IMR-90 (cell line): ENCODE data around the gene QSOX2. TPM values are rescaled to one million over a fixed set of nuclear protein-coding genes. Genes with fewer than 3 reads are reported as not detected.

Experiments
- ATAC-seq: fragments of 200-7000 bp; cut with Tn5 transposase; 2 replicates; pipeline ENCODE4 v1.9.1; 2020; ENCODE audit warnings: low read depth, mild to moderate bottlenecking, moderate library complexity
- BruUV-seq: library from RNA; stranded (reverse); fragments of 400-500 nt; replicated peaks from 2 replicates; lab custom pipeline; 2021; lab: Mats Ljungman, UMichigan
- CTCF ChIA-PET: fragments of 300-600 bp; formaldehyde crosslinking; extraction: SDS; loops from one replicate; lab custom pipeline; 2021; ENCODE audit warnings: antibody characterized with exemption; lab: Yijun Ruan, JAX
- POLR2A ChIA-PET: fragments of 300-600 bp; sonication (Branson Sonifier 250); formaldehyde crosslinking; loops from one replicate; lab custom pipeline; 2022; ENCODE audit warnings: antibody characterized with exemption; ENCODE audit not compliant: unreplicated experiment; lab: Charles Lee
- DNase-seq: peaks from one replicate; pipeline ENCODE4 v3.0.0; 2013
- H2AFZ ChIP-seq: replicated peaks from 2 replicates; pipeline ENCODE3; 2013; ENCODE audit warnings: low read length, mild to moderate bottlenecking; ENCODE audit not compliant: poor library complexity
- H2AK5ac ChIP-seq: 2 replicates; pipeline ENCODE4 v1.6.1; 2013; ENCODE audit warnings: low read depth, low read length, inconsistent platforms
- H2AK9ac ChIP-seq: replicated peaks from 2 replicates; pipeline ENCODE3; 2013; ENCODE audit warnings: mild to moderate bottlenecking, low read depth, low read length, moderate library complexity; ENCODE audit not compliant: poor library complexity
- H2BK120ac ChIP-seq: 2 replicates; pipeline ENCODE4 v1.6.1; 2013; ENCODE audit warnings: low read depth, low read length, inconsistent platforms
- H2BK15ac ChIP-seq: 3 replicates; pipeline ENCODE4 v1.6.1; 2013; ENCODE audit warnings: low read depth, low read length, inconsistent platforms
- H2BK20ac ChIP-seq: 2 replicates; pipeline ENCODE4 v1.6.1; 2013; ENCODE audit warnings: low read depth, mild to moderate bottlenecking, inconsistent platforms, low read length, moderate library complexity
- H2BK5ac ChIP-seq: 2 replicates; pipeline ENCODE4 v1.6.1; 2013; ENCODE audit warnings: mild to moderate bottlenecking, low read depth, low read length, inconsistent platforms; ENCODE audit not compliant: poor library complexity, severe bottlenecking
- H3K14ac ChIP-seq: replicated peaks from 2 replicates; pipeline ENCODE4 v1.6.1; 2013; ENCODE audit warnings: low read depth, low read length, inconsistent platforms
- H3K18ac ChIP-seq: 2 replicates; pipeline ENCODE4 v1.6.1; 2013; ENCODE audit warnings: low read depth, low read length, control low read depth
- H3K23ac ChIP-seq: 2 replicates; pipeline ENCODE4 v1.6.1; 2013; ENCODE audit warnings: low read depth, low read length, inconsistent platforms
- H3K27ac ChIP-seq: 2 replicates; pipeline ENCODE4 v1.5.1; 2013; ENCODE audit warnings: mild to moderate bottlenecking, control low read depth, low read length; ENCODE audit not compliant: insufficient read depth
- H3K27me3 ChIP-seq: 2 replicates; pipeline ENCODE4 v1.6.1; 2013; ENCODE audit warnings: low read length; ENCODE audit not compliant: control insufficient read depth, insufficient read depth
- H3K36me3 ChIP-seq: 2 replicates; pipeline ENCODE4 v1.6.1; 2013; ENCODE audit warnings: low read length, mixed read lengths; ENCODE audit not compliant: control insufficient read depth, insufficient read depth
- H3K4ac ChIP-seq: 2 replicates; pipeline ENCODE4 v1.6.1; 2013; ENCODE audit warnings: low read depth, low read length, inconsistent platforms
- H3K4me1 ChIP-seq: 2 replicates; pipeline ENCODE4 v1.6.1; 2013; ENCODE audit warnings: low read length, mixed read lengths; ENCODE audit not compliant: control insufficient read depth, insufficient read depth
- H3K4me2 ChIP-seq: 2 replicates; pipeline ENCODE4 v1.6.1; 2013; ENCODE audit warnings: low read depth, mild to moderate bottlenecking, control low read depth, low read length, moderate library complexity
- H3K4me3 ChIP-seq: 2 replicates; pipeline ENCODE4 v1.5.1; 2013; ENCODE audit warnings: low read depth, mild to moderate bottlenecking, control low read depth, low read length, moderate library complexity; ENCODE audit not compliant: insufficient read depth
- H3K56ac ChIP-seq: 2 replicates; pipeline ENCODE4 v1.6.1; 2013; ENCODE audit warnings: low read length, inconsistent platforms; ENCODE audit not compliant: insufficient read depth; ENCODE audit errors: extremely low read depth
- H3K79me1 ChIP-seq, 2 experiments: 2 replicates each; pipeline ENCODE4 v1.6.1; 2013; ENCODE audit warnings: low read length in 2 of 2, inconsistent platforms in 1 of 2, low read depth in 1 of 2
- H3K9ac ChIP-seq: 2 replicates; pipeline ENCODE4 v1.6.1; 2013; ENCODE audit warnings: low read depth, low read length, control low read depth
- H3K9me1 ChIP-seq: 2 replicates; pipeline ENCODE4 v1.6.1; 2013; ENCODE audit warnings: low read length, inconsistent platforms; ENCODE audit not compliant: insufficient read depth
- H3K9me3 ChIP-seq: 2 replicates; pipeline ENCODE4 v1.6.1; 2013; ENCODE audit warnings: low read length; ENCODE audit not compliant: control insufficient read depth, insufficient read depth
- H4K20me1 ChIP-seq: 2 replicates; pipeline ENCODE4 v1.6.1; 2013; ENCODE audit warnings: low read length, inconsistent platforms; ENCODE audit not compliant: insufficient read depth
- H4K5ac ChIP-seq: 2 replicates; pipeline ENCODE4 v1.6.1; 2013; ENCODE audit warnings: mild to moderate bottlenecking, low read depth, low read length, control low read depth
- H4K8ac ChIP-seq, 2 experiments: 2 replicates each; pipeline ENCODE4 v1.6.1; 2013; ENCODE audit warnings: low read depth in 2 of 2, low read length in 2 of 2, control low read depth in 1 of 2, inconsistent platforms in 1 of 2
- H4K91ac ChIP-seq: 2 replicates; pipeline ENCODE4 v1.6.1; 2013; ENCODE audit warnings: low read depth, low read length, inconsistent platforms; ENCODE audit not compliant: insufficient read depth
- CEBPB ChIP-seq: IDR thresholded peaks from 2 replicates; pipeline ENCODE4 v1.6.1; 2012; ENCODE audit warnings: low read depth, low read length, improper control_type of control experiment
- ELK1 ChIP-seq: fragments of 150-350 bp; IDR thresholded peaks from 2 replicates; pipeline ENCODE4 v1.6.1; 2016; ENCODE audit warnings: low read depth, mild to moderate bottlenecking, low read length, moderate library complexity, borderline replicate concordance
- FOS ChIP-seq: fragments of 150-350 bp; IDR thresholded peaks from 2 replicates; pipeline ENCODE4 v1.6.1; 2016; ENCODE audit warnings: low read depth, low read length
- MAZ ChIP-seq: IDR thresholded peaks from 2 replicates; pipeline ENCODE4 v1.6.1; 2012; ENCODE audit warnings: low read depth, mild to moderate bottlenecking, low read length, improper control_type of control experiment, moderate library complexity, borderline replicate concordance
- MXI1 ChIP-seq: IDR thresholded peaks from 2 replicates; pipeline ENCODE4 v1.6.1; 2012; ENCODE audit warnings: low read depth, mild to moderate bottlenecking, low read length, moderate library complexity, borderline replicate concordance
- SMC3 ChIP-seq: fragments of 150-350 bp; IDR thresholded peaks from 2 replicates; pipeline ENCODE4 v1.6.1; 2016; ENCODE audit warnings: low read depth, mild to moderate bottlenecking, antibody characterized with exemption, low read length, moderate library complexity
- WGBS, 2 experiments: methylation state at CpG; one replicate each; pipeline versions ENCODE4 v1.1.5 to v1.1.7; 2013; ENCODE audit warnings: missing lambda C conversion rate in 2 of 2; ENCODE audit not compliant: insufficient read length in 1 of 2; ENCODE audit errors: extremely low coverage in 2 of 2; 5-methylcytosine and 5-hydroxymethylcytosine counted together
- dilution Hi-C: fragments of 300-500 bp; cut with HindIII; formaldehyde crosslinking; loops from one replicate; pipeline ENCODE4 v1.14.3; 2018; ENCODE audit warnings: low sequenced_read_pairs; ENCODE audit not compliant: unreplicated experiment
- in situ Hi-C: fragments of 300-500 bp; cut with MboI; formaldehyde crosslinking; loops from 3 replicates; pipeline ENCODE4 v1.14.3; 2019; ENCODE audit warnings: low sequenced_read_pairs, inconsistent platforms, mixed read lengths
- intact Hi-C: fragments of 100-400 bp; cut with micrococcal nuclease; formaldehyde crosslinking; loops from 2 replicates; pipeline ENCODE4 v1.10.0; 2022
- polyA plus RNA-seq, 3 experiments: library from polyadenylated mRNA; depleted of rRNA; stranded (reverse); fragments of >200 nt; gene quantifications; 2 replicates each; pipeline ENCODE4 v1.2.3, GENCODE V29; 2012; ENCODE audit warnings: low replicate concordance in 1 of 3
- total RNA-seq: library from RNA; depleted of rRNA; stranded (reverse); fragments of >200 nt; gene quantifications from 2 replicates; pipeline ENCODE4 v1.2.3, GENCODE V29; 2012

The QSOX2 gene
- total and polyA plus RNA-seq, 2 of the 4 experiments (the other 2 are of a cell fraction): 5.9 to 12.9 TPM

- no peak overlapping the region for H4K91ac ChIP-seq
- peaks cover 11% of the 10 kb centered on the region for H3K9me1 ChIP-seq
- H3K4me1 ChIP-seq: no peaks in the 10 kb centered on the region
- intact Hi-C loops: no loop called here
- no peak overlapping the region for H2AK9ac ChIP-seq
- peaks cover 11 to 47% of the 10 kb centered on the region in 2 experiments; a peak in 3 of 4 replicates for H3K79me1 ChIP-seq
- H4K5ac ChIP-seq: no peak overlapping the region
- H3K9me3 ChIP-seq: no peaks in the 10 kb centered on the region
- in situ Hi-C loops: no loop called here
- no peaks in the 10 kb centered on the region for H3K27me3 ChIP-seq
- H3K18ac ChIP-seq: no peak overlapping the region
- POLR2A ChIA-PET: no interaction called here
- CTCF ChIA-PET: no interaction called here
- no peak overlapping the region for H3K4me3 ChIP-seq
- H3K9ac ChIP-seq: no peak overlapping the region
- no peak overlapping the region for H2AFZ ChIP-seq
- H3K14ac ChIP-seq: no peak overlapping the region
- H2BK15ac ChIP-seq: no peak overlapping the region
- dilution Hi-C loops: no loop called here
- ATAC-seq: no peak
- BruUV-seq: no TSS peak
- no peak overlapping the region for H2AK5ac ChIP-seq
- 82% methylated on average over 7 of the region's 12 CpGs; no CpG with 5 or more reads in 1 of the 2 experiments for WGBS, 2 experiments
- no peak overlapping the region for H2BK20ac ChIP-seq
- H3K56ac ChIP-seq: no peak overlapping the region
- no peak overlapping the region for H4K8ac ChIP-seq
- peaks cover 8% of the 10 kb centered on the region for H3K36me3 ChIP-seq
- H3K4ac ChIP-seq: no peak overlapping the region
- no peak for TF ChIP-seq FOS
- no peak for TF ChIP-seq ELK1
- no peak for TF ChIP-seq CEBPB
- no peak for TF ChIP-seq MAZ
- no peak for TF ChIP-seq SMC3
- no peak for TF ChIP-seq MXI1
- no peak overlapping the region for H3K27ac ChIP-seq
- H2BK5ac ChIP-seq: no peak overlapping the region
- DNase-seq: no peak
- no peak overlapping the region for H3K23ac ChIP-seq
- no peak overlapping the region for H3K4me2 ChIP-seq
- H2BK120ac ChIP-seq: no peak overlapping the region
- H4K20me1 ChIP-seq: peaks cover 43% of the 10 kb centered on the region
Observed at GRCh38 chr9:136238342-136238732, 7.3 kb downstream of the QSOX2 start.
